ENCODE measurements around the gene PAFAH1B1.

Gene PAFAH1B1

GRCh38 chr17:2703606-2704005 is 110.2 kb downstream of the PAFAH1B1 start:
- Histone ChIP-seq H3K36me3 (ENCODE audit: control insufficient read depth, insufficient read depth, low read length) (no peaks in the 10 kb centered on the region), H3K9me3 (ENCODE audit: control insufficient read depth, low read length) (no peaks in the 10 kb centered on the region), H3K9ac (no peak overlapping the region), H3K4me1 (peaks cover 11% of the 10 kb centered on the region), H3K4me3 (ENCODE audit: low read depth, low read length) (no peak overlapping the region), H3K27me3 (ENCODE audit: control insufficient read depth, insufficient read depth, low read length) (no peaks in the 10 kb centered on the region), H2AFZ (no peak overlapping the region), H3K27ac (no peak overlapping the region), H3K4me2 (ENCODE audit: low read length) (no peak overlapping the region), H3K79me2 (peaks cover 7% of the 10 kb centered on the region)
- TF ChIP-seq CTCF (IDR thresholded peaks at IDR 0.05), result no peak

GRCh38 chr17:2704031-2704889 is 110.8 kb downstream of the PAFAH1B1 start:
- H3K9ac ChIP-seq, result no peak overlapping the region
- H3K4me2 ChIP-seq (ENCODE audit: low read length), result no peak overlapping the region
- no peak overlapping the region for H3K27ac ChIP-seq
- no peak overlapping the region for H3K4me3 ChIP-seq (ENCODE audit: low read depth, low read length)
- H2AFZ ChIP-seq, result no peak overlapping the region
- H3K27me3 ChIP-seq (ENCODE audit: control insufficient read depth, insufficient read depth, low read length), result no peaks in the 10 kb centered on the region
- no peaks in the 10 kb centered on the region for H3K9me3 ChIP-seq (ENCODE audit: control insufficient read depth, low read length)
- no peaks in the 10 kb centered on the region for H3K36me3 ChIP-seq (ENCODE audit: control insufficient read depth, insufficient read depth, low read length)
- peaks cover 13% of the 10 kb centered on the region for H3K79me2 ChIP-seq
- peaks cover 17% of the 10 kb centered on the region for H3K4me1 ChIP-seq
- TF ChIP-seq CTCF (IDR thresholded peaks at IDR 0.05), result no peak

DNA sequence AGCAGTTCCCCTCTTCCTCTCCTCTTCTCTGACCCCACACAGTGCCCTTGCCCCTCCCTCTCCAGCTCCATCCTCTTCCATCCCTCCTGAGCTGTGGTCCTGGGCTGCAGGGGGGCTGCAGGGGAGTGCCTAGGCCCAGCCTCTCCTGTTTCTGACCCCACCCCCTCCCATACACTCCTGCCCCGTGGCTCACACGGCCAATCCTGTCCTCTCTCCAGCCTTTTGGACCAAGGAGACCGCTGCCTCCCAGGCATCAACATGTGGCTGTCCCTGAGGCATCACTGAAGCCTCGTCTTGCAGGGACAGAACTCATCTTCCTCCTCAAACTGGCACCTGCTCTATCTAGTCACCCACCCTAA is 111.4 kb downstream of the PAFAH1B1 start:
- H3K4me1 ChIP-seq, result peaks cover 17% of the 10 kb centered on the region

DNA sequence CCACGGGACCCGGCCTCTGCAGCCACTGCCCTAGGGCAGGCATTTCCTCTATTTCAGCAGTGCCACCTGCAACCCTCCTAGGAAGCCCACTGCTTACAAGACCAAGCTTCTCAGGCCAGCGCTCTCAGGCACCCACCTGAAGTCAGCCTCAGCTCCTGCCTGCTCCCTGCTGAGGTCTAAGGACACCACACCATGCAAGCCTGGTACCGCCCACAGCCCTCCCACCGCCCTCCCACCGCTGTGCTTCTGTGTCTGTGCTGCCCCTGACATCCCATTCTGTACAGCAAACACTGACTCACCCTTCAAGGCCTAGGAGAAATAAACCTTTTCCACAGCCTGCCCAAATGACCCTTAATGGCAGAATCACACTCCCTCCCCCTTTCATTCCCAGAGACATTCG is 111.8 kb downstream of the PAFAH1B1 start:
- Histone ChIP-seq H3K4me1 (peaks cover 21% of the 10 kb centered on the region), H3K27me3 (ENCODE audit: control insufficient read depth, insufficient read depth, low read length) (no peaks in the 10 kb centered on the region), H3K9ac (no peak overlapping the region), H3K4me3 (ENCODE audit: low read depth, low read length) (no peak overlapping the region), H3K36me3 (ENCODE audit: control insufficient read depth, insufficient read depth, low read length) (no peaks in the 10 kb centered on the region), H2AFZ (no peak overlapping the region), H3K9me3 (ENCODE audit: control insufficient read depth, low read length) (no peaks in the 10 kb centered on the region), H3K79me2 (peaks cover 22% of the 10 kb centered on the region), H3K4me2 (ENCODE audit: low read length) (no peak overlapping the region), H3K27ac (no peak overlapping the region)
- TF ChIP-seq CTCF (IDR thresholded peaks at IDR 0.05), result no peak

More for the DNA sequence above, 111.4 kb downstream of the PAFAH1B1 start:
- Histone ChIP-seq H3K79me2 (peaks cover 18% of the 10 kb centered on the region), H2AFZ (no peak overlapping the region), H3K9me3 (ENCODE audit: control insufficient read depth, low read length) (no peaks in the 10 kb centered on the region), H3K27me3 (ENCODE audit: control insufficient read depth, insufficient read depth, low read length) (no peaks in the 10 kb centered on the region), H3K9ac (no peak overlapping the region), H3K36me3 (ENCODE audit: control insufficient read depth, insufficient read depth, low read length) (no peaks in the 10 kb centered on the region), H3K4me3 (ENCODE audit: low read depth, low read length) (no peak overlapping the region), H3K27ac (no peak overlapping the region), H3K4me2 (ENCODE audit: low read length) (no peak overlapping the region)
- no peak for TF ChIP-seq CTCF (IDR thresholded peaks at IDR 0.05)

Measured in parathyroid adenoma (tissue), 2 donors.